Heart left ventricle (tissue), 13 donors: ENCODE measurements around the gene BLTP1.
"Not testable (repeated sequence)": the region's sequence is repeated elsewhere in the genome, so short reads cannot be mapped to it uniquely, and the experiment has no call there.

Experiments used
- CTCF ChIP-seq, 12 donors: fragments of 200-600 bp; sonication (generic) in 4 of 12; IDR thresholded peaks; one replicate each; pipeline versions ENCODE4 v1.5.0 to v1.8.0; 2018 to 2022; ENCODE audit warnings: antibody characterized with exemption in 12 of 12, mild to moderate bottlenecking in 5 of 12
- POLR2A ChIP-seq, 2 donors: fragments of 450-650 bp; IDR thresholded peaks; one replicate each; pipeline ENCODE4 v1.6.1; 2017; ENCODE audit warnings: antibody characterized with exemption in 2 of 2, mild to moderate bottlenecking in 2 of 2, moderate library complexity in 2 of 2
- donor health status: ischemic (EF 13 %, LVEDD 7.1; RV severe dilation, severe dysfunction).
- donor health status: DM: no; HTN: yes; CAD: no.
- donor health status: DM: no; HTN: no; CAD: no.
- donor health status: ischemic (EF 25% LVEDD 6.9; RV normal size, moderate dysfunction).
- donor health status: ischemic (EF 25% LVEDD 5.7; RV mildly dilated, moderate dysfunction).
- donor health status: ischemic (EF 35%, LVEDD 5.7; RV mildly dilated, moderate dysfunction).
- donor health status: nonischemic (EF 11% LVEDD 7.7; RV severe dilation, severe dysfunction).
- donor health status: DM: yes; HTN: yes; CAD: no.
- donor health status: PGD.
- donor health status: ischemic (EF 29% LVEDD 5.4; RV normal size, mild dysfunction).
- donor health status: nonischemic (EF 23%, LVEDD 6.1; RV moderate dilation, normal function).

DNA sequence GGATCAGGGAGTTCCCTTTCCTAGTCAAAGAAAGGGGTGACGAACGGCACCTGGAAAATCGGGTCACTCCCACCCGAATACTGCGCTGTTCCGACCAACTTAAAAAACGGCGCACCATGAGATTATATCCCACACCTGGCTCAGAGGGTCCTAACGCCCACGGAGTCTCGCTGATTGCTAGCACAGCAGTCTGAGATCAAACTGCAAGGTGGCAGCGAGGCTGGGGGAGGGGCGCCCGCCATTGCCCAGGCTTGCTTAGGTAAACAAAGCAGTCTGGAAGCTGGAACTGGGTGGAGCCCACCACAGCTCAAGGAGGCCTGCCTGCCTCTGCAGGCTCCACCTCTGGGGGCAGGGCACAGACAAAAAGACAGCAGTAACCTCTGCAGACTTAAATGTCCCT is 41.8 kb upstream of the BLTP1 start:
- TF ChIP-seq CTCF, POLR2A (IDR thresholded peaks at IDR 0.05): not testable (repeated sequence)
